Mucosa of descending colon (tissue), 3 donors: Measurements from ENCODE around the gene OTULIN. TPM values are rescaled to one million over a fixed set of nuclear protein-coding genes. Genes with fewer than 3 reads are reported as not detected.

Source experiments
- ATAC-seq: fragments of 200-7000 bp; cut with Tn5 transposase; one replicate; pipeline ENCODE4 v1.9.1; 2020; ENCODE audit warnings: mild to moderate bottlenecking, moderate library complexity
- DNase-seq, 3 donors: peaks; one replicate each; pipeline ENCODE4 v3.0.0-alpha.2; 2020
- H3K36me3 ChIP-seq: fragments of 200-600 bp; one replicate; pipeline ENCODE4 v1.8.0; 2021; ENCODE audit warnings: low read depth, mild to moderate bottlenecking
- H3K4me1 ChIP-seq: fragments of 200-600 bp; one replicate; pipeline ENCODE4 v1.8.0; 2021; ENCODE audit warnings: low read depth, mild to moderate bottlenecking
- H3K4me3 ChIP-seq: fragments of 200-600 bp; one replicate; pipeline ENCODE4 v1.8.0; 2021; ENCODE audit warnings: mild to moderate bottlenecking
- H3K9me3 ChIP-seq: fragments of 200-600 bp; one replicate; pipeline ENCODE4 v1.8.0; 2021; ENCODE audit warnings: mild to moderate bottlenecking
- intact Hi-C, 2 donors: fragments of 100-400 bp; cut with DNase I in 1 of 2; cut with micrococcal nuclease in 1 of 2; formaldehyde crosslinking; loops; one replicate each; pipeline versions ENCODE4 v1.11.0 to v1.11.1; 2022; cut with DNase I, micrococcal nuclease
- long read RNA-seq, 2 donors: library from polyadenylated mRNA; unstranded; transcript quantifications; one replicate each; pipeline ENCODE4 v2.0.0, GENCODE V29; 2019 to 2021
- total RNA-seq, 3 donors: library from RNA; stranded (reverse); fragmentation: NEBNext Ultra II Directional in 2 of 3; extraction: Animal tissue kit (Norgen Biotek cat#: 25700) in 2 of 3; gene quantifications; one replicate each; pipeline versions ENCODE4 v1.2.1 to v1.2.4, GENCODE V29; 2021 to 2023
- TF ChIP-seq, protein P1 (sequence below): fragments of 200-600 bp; IDR thresholded peaks from one replicate; pipeline ENCODE4 v1.8.0; 2022; ENCODE audit warnings: antibody characterized with exemption, mild to moderate bottlenecking
- donor health status: DM: no; HTN: no; CAD: no; lungs with moderate emphysema.
- donor health status: DM: no; HTN: no; CAD: no.
- donor health status: DM: no; HTN: yes; CAD: no.

The OTULIN gene
- total RNA-seq = 10 to 100 TPM; 21.9 to 29.6 (median 29.5) TPM
- long read RNA-seq, donor 1, full-length matches to known transcripts = 5 of 14 reads
- long read RNA-seq, donor 1, partial matches to known transcripts = 5 of 14 reads
- long read RNA-seq, donor 1, other reads (novel, unspliced or antisense) = 4 of 14 reads
- long read RNA-seq, donor 2, partial matches to known transcripts = 0 of 1 reads
- long read RNA-seq, donor 2, other reads (novel, unspliced or antisense) = 0 of 1 reads

DNA sequence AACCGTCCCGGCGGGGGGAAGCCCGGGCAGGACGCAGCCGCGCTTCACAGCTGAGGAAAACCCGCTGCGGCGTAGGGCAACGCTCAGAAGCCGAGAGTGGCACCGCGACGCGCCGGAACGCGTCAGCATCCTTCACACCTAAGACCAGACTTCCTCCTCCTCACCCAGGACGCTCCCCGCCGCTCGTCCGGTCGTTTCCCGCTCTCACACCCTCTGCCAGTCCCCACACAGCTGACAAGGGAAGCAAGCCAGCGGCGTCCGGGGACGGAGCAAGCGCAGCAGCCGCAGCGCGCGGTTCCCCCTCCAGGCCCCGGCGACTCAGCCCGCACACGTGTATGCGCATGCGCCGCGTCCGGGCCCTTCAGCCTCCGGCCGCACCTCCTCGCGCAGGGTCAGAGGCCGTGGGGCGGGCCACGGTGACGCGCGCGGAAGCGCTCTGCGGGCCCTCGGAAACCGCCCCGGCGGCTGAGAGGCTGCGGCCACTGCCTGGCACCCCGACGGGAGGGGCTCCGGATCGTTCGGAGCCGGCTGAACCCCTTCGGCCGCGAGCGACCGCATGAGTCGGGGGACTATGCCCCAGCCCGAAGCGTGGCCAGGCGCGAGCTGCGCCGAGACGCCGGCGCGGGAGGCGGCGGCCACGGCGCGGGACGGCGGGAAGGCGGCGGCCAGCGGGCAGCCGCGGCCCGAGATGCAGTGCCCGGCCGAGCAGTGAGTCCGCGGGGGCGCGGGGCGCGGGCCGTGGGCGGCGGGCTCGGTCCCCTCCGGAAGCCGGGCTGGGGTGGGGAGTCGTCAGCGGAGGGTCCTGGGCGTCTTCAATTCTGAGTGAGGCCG is at the start of gene OTULIN:
OTULIN (plus strand) TSS at position 449 of the 831 bp plus-strand sequence; CDS start at position 557, 108 bp downstream.
- intact Hi-C loops = no loop called here

GRCh38 chr5:14615365-14615764 is 49.2 kb upstream of the OTULIN start:
- ATAC-seq (no peak), DNase-seq (no peak)
- no peaks in the 10 kb centered on the region for H3K9me3 ChIP-seq
- H3K36me3 ChIP-seq = no peaks in the 10 kb centered on the region
- intact Hi-C loops = no loop called here
- no peaks in the 10 kb centered on the region for H3K4me1 ChIP-seq
- H3K4me3 ChIP-seq = no peak overlapping the region
- TF ChIP-seq, protein P1, sequence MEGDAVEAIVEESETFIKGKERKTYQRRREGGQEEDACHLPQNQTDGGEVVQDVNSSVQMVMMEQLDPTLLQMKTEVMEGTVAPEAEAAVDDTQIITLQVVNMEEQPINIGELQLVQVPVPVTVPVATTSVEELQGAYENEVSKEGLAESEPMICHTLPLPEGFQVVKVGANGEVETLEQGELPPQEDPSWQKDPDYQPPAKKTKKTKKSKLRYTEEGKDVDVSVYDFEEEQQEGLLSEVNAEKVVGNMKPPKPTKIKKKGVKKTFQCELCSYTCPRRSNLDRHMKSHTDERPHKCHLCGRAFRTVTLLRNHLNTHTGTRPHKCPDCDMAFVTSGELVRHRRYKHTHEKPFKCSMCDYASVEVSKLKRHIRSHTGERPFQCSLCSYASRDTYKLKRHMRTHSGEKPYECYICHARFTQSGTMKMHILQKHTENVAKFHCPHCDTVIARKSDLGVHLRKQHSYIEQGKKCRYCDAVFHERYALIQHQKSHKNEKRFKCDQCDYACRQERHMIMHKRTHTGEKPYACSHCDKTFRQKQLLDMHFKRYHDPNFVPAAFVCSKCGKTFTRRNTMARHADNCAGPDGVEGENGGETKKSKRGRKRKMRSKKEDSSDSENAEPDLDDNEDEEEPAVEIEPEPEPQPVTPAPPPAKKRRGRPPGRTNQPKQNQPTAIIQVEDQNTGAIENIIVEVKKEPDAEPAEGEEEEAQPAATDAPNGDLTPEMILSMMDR = no peak

More for the DNA sequence above, at the start of gene OTULIN:
- Histone ChIP-seq H3K9me3 (no peaks in the 10 kb centered on the region), H3K4me1 (peaks cover 31% of the 10 kb centered on the region), H3K4me3 (peak within 1 kb of the TSS; percentile 61), H3K36me3 (no peaks in the 10 kb centered on the region)
- peak; percentile 89 to 95 (median 94) for DNase-seq
- TF ChIP-seq, protein P1 = peak; percentile 11
- ATAC-seq = peak; percentile 94

DNA sequence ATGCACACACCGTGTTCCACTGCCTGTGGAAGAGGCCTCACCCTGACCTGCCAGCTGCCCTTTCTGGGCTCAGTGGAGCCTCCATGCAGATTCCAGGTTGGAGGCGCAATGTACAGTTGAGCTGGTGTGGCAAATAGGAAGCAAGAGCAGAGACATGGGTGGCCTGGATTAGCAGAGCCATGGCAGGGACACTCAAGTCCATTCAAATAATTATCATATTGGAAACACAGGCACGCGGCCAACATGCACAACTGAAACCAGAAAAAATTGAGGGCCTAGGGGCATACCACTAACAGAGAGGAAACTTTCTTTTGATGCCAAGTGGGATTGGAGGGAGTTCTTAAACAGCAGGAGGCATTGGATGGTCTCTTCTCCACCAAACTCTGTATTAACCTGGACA is 47.1 kb upstream of the OTULIN start:
- DNase-seq = no peak

DNA sequence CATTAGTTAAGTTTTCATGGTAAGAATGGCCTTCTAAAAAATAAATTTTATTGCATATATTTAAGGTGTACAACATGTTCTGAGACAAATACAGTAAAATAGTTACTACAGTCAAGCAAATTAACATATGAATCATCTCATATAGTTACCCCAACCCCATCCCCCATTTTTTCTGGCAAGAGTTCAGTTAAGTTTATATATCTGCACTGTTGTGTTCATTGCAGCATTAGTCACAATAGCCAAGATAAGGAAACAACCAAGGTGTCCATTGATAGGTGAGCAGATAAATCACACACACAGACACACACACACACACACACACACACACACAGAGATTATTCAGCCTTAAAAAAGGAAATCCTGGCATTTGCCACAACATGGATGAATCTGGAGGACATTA is 37.2 kb upstream of the OTULIN start:
- DNase-seq (no peak), ATAC-seq (peak; percentile 49)
- Histone ChIP-seq H3K4me3 (no peak overlapping the region), H3K36me3 (no peaks in the 10 kb centered on the region), H3K9me3 (no peaks in the 10 kb centered on the region), H3K4me1 (no peaks in the 10 kb centered on the region)
- TF ChIP-seq, protein P1 = no peak
- intact Hi-C loops = no loop called here

More for the DNA sequence above, 47.1 kb upstream of the OTULIN start:
- no peaks in the 10 kb centered on the region for H3K9me3 ChIP-seq
- H3K4me1 ChIP-seq = no peaks in the 10 kb centered on the region
- intact Hi-C loops = no loop called here
- no peaks in the 10 kb centered on the region for H3K36me3 ChIP-seq
- no peak overlapping the region for H3K4me3 ChIP-seq
- TF ChIP-seq, protein P1 = no peak
- no peak for ATAC-seq

DNA sequence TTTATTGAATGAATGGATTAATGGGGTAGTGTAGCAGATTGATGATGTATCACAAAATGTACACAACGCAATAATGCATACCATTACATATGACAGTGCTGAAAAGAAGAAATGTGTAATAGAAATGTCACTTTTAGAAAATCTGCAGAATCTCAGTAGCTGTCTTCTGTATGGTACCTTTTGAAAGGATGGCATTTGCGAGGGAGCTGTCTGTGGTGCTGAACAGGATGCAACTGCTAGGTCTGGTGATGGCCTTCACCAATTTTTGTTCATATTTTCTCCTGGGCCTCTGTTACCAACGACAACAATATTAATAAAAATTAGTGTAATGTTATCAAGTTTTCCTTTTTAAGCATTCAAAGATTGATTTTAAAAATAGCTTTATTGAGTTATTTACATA is 36.2 kb upstream of the OTULIN start:
- peaks cover 4% of the 10 kb centered on the region for H3K9me3 ChIP-seq
- no peak overlapping the region for H3K4me3 ChIP-seq
- H3K36me3 ChIP-seq = no peaks in the 10 kb centered on the region
- intact Hi-C loops = no loop called here
- peak; percentile 41 for ATAC-seq
- peak in 2 of 3 donors; percentile 41 to 61 for DNase-seq
- H3K4me1 ChIP-seq = no peaks in the 10 kb centered on the region
- TF ChIP-seq, protein P1 = no peak
